Cerebellar cortex (tissue), 1 donor: ENCODE results near the gene BTG4.
A peak's percentile ranks its signal among the peaks of the same experiment; 100 is the strongest.

ENCODE experiments used
- DNase-seq: peaks from one replicate; pipeline ENCODE4 v3.0.0-alpha.2; 2015; ENCODE audit warnings: low spot score

BTG4 gene

DNA sequence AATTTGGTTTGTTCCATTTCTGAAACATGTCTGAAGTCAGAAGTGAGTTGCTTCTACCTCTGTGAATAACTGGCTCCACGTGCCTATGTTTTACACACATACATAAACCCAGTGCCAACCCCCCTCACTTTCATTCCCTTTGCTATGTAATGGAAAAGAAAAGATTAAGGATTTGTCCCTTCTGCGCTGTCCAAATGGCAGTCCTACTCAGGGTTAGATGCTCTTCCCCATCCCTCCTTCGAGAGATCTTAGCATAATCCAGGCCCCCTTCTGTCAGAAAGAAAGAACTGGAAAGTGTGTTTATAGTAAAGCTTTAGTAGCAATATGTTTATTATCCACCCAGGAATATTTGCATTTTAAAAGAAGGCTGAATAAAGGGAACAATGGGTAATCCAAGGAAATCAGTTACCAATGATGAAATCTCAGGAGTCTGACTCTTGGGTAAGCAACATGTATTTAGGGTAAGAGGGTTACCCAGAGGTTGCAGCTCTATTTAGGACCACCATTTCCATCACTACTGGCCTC, 25.2 kb upstream of the BTG4 start:
- no peak for DNase-seq

DNA sequence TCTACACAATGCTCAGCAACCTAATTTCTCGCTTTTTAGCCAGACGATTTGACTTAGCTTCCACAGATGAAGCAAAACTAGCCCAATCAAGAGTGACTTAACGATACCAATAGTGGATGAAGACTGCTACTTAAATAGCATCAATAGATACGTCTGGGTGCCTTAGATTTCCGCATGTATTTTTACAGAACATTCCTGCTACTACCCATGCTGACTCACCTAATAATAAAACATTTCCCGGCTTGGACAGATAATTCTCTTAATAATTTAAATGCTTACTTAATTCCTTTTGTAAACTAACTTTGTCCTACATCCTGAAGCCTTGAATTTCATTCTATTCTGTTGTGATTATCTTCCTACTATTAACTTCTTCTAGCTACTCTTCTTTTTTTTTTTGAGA, 23.1 kb upstream of the BTG4 start:
- no peak for DNase-seq

DNA sequence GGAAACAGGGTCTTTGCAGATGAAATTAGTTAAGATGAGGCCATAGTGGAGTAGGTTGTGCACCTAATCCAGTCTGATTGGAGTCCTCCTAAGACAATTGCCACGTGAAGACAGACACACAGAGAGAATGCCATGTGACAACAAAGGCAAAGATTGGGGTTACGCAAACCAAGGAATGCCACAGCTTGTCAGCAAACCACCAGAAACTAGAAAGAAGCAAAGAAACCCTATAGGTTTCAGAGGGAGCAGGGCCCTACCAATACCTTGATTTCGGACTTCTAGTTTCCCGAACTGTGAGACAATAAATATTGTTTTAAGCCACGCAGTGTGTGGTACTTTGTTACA, 20.2 kb upstream of the BTG4 start:
- peak; percentile 92 for DNase-seq

DNA sequence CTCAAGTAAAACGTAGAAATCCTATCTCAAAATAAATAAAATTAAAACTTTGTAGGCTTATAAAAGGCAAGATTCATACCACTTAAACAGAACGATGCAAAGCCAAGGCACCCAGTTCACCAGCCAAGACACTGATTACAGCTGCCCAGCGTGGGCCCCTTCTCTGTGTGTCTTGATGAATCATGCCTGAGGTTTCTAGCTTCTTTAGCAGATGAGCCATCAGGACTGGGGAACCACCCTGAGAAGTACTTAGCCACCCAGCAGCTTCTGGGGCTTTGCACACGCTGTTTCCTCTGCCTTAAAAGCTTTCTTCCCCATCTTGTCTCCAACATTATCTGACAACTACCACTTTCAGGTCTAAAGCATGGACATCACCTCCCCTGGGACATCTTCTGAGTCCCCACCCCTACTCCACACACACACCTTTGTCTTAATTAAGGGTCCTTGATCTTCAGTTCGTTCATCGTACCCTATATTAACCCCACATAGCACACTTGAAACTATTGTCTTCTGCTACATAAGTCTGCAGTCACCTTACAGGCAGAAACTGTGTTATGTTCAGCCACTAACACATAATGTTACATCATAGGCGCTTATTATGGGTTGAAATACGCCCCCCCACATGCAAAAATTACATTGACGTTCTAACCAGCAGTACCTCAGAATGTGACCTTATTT, 19.6 kb upstream of the BTG4 start:
- peak; percentile 74 for DNase-seq

DNA sequence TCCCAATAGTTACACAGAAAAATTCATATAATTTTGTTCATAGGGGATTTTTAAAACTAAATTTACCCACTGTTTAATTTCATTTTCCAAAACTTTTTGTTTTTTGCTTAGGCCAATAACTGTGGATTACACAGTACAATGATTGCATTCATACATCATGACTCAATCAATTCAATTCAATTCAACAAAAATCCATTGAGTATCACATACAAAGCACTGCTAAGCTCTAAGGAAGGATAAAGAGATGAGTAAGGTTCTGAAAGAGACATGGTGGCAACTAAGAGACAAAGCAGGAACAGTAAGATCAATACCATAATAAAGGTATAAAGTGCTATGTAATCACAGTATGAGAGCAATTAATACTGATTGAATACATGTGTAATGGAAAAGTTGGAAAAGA, 18.9 kb upstream of the BTG4 start:
- DNase-seq = no peak

DNA sequence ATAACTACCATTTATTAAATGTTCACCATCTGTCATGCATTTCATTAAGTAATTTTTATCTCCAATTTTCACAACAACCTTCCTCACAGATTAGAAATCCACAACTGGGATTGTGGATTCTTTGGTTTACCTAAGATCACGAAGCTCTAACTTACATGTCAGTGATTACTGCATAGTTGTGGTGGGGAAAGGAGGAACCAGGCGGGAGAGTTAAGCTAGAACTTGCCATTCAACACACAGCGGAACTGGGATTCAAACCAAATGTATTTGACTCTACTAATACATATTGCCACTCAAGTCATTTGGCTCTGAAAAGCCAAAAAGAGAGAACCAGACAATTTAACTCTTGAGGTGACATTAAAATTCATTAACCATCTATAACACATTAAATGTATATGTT, 17.9 kb upstream of the BTG4 start:
- peak; percentile 57 for DNase-seq

DNA sequence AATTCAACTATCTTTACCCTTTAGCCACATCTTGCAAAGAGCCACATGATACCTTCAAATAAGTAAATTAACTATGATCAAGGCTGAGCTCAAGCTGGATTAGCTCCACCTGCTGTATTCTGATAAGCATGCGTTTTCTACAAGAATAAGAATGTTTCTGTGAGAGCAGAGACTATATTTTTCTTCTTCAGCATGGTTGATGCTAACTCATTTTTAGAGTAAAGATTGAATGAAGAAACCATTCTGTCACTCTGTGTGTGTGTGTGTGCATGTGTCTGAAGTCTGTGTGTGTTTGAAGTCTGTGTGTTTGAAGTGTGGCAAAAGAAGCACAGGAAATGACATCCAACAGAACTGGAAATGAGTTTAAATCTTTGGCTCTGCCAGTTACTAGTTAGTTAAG, 16.4 kb upstream of the BTG4 start:
- DNase-seq = no peak

DNA sequence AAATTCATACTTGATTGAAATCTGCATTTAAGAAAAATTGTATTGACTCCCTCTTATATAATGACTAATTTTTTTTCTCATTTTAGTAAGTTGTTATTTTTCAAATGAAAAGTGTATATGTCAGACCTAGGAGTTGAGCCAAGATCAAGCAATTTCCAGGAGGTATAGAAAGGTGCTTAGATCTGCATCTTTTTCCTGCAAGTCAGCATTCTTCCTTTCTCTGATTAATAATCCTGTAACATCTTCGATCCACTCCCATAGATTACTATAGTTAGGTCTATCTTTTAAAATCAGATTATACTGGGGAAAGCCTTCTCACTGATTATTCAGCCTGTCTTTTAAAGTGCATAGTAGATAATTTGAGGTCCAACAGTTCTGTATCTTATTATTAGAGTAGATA, 15.1 kb upstream of the BTG4 start:
- no peak for DNase-seq

DNA sequence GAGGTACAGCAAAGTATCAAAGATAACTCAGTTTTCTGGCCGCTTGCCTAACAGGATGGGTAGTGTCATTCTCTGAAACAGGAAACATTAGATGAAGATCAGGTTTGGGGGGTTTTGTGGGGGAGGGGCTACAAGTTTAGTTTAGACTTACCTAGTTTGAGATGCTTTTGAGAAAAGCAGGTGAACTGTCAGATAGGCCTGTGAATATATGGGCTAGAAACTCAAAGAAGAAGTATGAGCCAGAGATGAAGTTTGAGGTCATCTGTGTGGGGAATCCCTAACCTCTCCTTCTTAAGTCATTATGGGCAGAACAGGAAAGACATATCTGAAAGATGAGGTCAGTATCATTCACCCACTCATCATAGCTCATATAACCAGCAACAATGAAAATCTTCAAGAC, 14.3 kb upstream of the BTG4 start:
- DNase-seq = no peak

DNA sequence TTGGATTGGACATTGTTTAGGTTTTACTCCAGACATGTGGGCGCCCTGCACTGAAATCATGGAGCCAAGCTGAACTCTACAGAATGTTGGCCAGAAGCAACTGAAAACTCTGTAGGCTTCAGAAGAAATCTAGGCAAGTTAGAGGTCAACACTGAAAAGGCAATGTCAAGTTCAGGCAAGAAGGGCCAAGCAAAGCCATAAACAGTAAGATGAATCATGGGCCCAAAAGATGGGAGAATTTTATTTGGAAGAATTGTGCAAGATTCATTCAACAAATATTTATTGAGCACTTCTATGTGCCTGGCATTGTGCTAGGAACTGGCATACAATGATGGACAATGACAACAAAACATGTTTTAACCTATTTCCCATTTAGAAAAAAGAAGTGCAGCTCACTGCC, 13.3 kb upstream of the BTG4 start:
- no peak for DNase-seq

DNA sequence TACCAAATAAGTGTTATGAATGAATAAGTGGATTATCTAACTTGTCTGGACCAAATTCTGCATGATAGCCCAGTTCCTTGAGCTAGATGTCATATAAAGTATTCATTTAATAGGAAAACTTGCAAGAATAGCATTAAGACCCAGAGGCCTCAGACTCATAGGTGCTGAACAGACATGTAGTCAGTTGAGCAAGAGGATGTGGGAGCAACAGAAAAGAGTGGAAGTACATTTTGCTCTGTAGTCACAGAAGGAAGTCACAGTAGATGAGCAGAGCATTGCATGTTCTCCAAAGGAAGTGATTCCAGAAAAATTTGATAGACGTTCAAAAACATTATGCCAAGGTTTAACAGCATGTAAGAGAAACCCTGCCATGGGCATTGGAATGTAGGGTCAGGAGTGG, 11.9 kb upstream of the BTG4 start:
- DNase-seq = no peak

DNA sequence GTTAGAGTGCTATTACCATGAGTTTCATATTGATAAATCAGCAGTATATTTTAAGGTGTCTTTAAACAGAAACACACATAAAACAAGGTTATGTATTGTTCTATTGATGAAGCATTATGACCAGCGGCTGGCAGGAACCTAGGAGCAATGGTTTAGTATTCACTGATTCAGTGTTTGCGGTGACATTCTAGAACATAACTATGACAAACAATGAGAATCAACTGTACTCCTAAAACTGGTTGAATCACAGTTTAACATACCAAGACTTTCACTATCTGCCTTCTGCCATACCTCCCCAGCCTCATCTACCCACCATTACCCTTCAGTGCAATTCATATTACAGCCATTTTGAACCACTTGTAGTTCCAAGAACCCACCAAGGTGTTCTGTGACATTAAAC, 11.2 kb upstream of the BTG4 start:
- no peak for DNase-seq

DNA sequence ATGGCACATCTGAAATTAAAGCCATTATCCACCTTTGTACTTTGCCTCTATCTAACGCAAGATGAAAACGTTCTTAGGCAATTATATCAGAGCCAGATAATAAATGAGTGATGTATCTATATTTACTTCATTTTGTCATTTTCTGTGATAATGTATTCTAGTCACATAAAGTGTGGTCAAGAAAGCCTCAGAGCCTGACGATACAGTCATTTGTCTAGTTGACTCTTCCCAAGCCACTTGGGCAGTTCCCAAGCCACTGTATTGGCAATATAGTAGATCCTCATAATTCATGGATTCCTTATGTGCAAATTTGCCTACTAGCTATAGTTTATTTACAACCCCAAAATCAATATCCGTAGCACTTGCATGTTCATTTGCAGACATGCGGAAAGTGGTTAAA, 10.2 kb upstream of the BTG4 start:
- DNase-seq = no peak

DNA sequence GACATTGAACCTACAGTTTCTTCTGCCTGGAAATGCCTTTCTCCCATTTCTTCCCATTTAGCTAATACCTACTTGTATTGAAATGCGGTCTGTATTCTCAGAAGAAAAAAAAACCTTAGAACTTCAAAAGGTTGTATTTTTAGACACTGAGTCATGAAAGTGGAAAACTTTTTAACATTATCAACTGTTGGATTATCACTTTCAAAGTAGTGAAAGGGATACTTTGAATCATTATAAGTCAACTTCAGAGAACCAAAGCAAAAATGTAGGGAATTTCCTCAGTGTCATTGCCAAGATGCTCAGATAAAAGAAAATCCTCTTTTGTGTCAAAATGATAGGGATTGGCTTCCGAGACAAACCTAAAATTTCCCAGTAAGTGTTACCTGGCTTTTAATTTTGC, 8.9 kb upstream of the BTG4 start:
- DNase-seq = no peak

DNA sequence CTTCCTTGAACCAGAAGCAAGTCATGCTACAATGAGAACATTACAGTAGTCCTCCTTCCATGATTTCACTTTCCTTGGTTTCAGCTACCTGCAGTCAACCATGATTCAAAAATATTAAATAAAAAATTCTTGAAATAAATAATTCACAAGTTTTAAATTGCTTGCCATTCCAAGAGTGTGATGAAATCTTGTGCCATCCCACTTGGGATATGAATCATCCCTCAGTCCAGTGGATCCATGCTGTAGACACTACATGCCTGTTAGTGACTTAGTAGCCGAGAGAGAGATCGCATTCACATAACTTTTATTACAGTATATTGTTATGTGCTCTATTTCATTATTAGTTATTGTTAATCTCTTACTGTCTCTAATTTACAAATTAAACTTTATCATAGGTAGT, 8.4 kb upstream of the BTG4 start:
- DNase-seq = no peak

DNA sequence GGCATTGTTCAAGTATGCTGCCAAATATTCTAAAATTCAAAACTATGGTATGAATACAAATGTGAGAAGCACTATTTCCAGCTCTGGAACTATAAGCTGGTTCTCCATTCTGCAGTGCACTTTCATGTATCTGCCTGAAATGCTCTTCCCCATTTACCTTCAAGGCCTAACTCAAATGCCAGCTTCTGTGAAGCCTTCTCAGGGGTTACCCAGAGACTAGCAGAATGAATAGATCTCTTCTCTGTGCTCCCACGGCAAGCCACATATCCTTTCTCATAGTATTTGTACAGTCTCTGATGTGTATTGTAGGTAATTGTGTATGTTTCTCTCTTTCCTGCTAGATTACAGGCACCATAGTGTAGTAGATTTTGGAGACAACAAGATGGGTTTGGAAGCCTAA, 6.5 kb upstream of the BTG4 start:
- no peak for DNase-seq

DNA sequence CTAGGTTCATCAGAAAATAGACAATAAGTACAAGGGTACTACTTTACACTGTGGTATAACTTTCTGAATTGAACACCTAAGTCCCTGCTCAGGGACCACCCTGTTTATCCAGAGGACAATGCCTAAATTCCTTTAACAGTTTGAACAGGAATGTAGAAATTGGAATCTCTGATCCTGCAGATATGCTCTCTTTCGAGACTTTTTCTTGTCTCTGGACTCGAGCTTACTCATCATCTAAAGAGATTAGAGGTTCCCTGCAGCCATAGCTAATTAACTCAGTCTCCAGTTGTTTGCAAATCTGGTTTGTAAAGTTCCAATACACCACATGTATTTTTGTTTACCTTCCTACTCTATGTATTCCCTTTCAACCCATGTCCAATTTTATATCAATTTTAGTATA, 3.4 kb upstream of the BTG4 start:
- no peak for DNase-seq

DNA sequence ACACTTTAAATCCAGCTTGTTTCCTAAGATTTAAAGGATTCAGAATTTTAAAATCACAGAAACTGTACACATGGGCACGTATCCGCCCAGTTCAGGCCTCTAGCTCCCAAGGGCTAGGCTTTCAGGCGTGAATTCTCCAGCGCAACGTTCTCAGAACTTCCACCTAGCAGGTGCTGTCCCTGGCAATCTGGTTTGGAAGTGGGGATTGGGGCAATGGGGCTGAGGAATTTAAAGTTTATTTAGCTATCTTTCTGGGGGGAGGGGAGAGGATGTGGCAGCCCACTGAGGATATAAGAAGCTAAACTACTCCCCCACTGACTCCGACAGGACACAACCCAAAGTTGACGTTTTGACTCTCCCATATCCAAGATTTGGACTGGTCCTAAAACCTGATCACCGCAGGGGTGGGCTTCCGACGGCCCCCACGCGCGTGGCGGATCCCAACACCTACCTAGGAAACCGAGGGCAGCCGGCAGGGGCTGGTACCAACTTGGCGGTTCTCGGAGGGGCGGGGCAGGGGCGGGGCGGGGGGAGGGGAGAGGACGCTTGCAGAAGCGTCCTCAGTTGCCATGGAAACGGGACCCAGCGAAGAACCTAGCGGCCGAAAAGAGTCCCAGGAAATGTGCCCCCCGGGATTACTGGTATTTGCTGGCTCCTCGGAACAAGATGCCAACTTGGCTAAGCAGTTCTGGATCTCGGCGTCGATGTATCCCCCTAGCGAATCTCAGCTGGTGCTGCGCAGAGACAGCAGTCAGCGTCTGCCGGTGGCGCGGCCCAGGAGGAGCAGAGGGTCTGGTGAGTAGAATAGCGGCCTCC, 2.2 kb upstream of the BTG4 start, which contains the start of gene HOATZ:
TSS of gene HOATZ (plus strand) at position 563 of the 816 bp plus-strand sequence. CDS start at position 570, 7 bp downstream.
- DNase-seq = no peak

DNA sequence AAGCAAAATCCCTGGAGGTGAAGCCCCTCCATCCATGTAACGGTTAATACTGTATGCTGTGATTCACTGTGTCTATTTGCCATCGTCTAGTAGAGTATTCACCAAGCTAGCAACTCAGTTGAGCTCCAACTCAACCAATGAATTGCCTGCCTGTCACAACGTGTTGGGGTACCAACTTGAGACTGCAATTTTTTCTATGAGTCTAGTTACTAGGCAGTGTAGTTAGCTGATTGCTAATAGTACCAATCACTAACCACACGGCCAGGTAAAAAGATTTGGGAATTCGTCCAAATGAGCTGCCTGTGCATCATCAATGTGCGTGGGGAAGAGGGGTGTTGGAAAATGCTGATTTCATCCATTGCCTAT, 1.0 kb upstream of the BTG4 start:
- no peak for DNase-seq

DNA sequence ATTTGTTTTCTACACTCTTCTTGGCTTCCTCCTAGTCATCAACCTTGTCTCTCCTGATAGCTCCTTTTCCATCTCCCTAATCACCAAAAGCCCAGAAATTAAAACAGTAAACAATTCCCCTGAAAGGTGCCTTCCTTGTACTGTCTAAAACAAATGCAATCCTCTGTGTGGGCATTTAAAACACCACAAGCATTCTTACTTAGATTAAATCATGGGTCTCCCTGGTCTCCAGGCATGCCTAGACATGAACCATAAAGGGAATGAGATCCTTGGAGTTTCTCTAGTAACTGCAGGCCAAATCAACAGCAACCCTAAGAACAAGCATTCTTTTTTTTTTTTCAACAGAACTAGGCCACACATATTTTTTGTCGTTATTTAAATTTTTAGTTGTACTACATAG, 1.9 kb downstream of the BTG4 start:
- peak; percentile 45 for DNase-seq

DNA sequence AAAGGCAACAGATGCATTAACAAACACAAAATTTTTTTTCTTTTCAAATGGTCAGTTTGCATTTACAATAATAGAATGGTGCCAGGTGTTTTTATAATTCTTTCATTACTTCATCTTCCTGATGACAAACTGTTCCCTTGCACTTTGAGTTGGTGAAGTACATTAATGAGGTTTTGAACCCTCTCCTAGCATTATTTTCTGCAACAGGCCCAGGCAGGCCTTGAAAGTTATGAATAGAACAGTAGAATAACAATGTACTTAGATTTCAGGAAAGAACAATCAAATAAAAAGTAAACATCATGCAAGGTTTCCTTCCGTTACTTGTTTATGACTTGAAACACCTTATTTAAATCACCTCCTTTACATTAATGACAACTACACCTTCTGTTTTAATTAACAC, 9.6 kb downstream of the BTG4 start:
- DNase-seq = no peak

DNA sequence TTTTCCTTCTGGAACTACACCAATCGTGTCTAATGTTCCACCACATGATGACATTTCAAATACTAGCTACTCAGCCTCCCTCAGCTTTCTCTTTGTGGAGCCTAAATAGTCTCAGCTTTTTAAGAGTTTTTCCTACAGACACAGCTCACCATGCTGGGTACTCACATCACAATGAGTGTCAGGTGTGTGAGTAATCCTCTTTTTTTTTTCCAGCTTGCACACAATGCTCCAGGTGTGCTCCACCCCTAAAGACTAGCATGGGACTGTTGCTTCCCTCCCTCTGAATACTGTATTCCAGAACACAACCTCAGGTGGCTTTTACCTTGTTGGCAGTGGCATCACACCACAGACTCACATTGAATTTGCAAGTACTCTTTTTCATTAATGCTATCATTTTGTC, 11.7 kb downstream of the BTG4 start:
- no peak for DNase-seq

DNA sequence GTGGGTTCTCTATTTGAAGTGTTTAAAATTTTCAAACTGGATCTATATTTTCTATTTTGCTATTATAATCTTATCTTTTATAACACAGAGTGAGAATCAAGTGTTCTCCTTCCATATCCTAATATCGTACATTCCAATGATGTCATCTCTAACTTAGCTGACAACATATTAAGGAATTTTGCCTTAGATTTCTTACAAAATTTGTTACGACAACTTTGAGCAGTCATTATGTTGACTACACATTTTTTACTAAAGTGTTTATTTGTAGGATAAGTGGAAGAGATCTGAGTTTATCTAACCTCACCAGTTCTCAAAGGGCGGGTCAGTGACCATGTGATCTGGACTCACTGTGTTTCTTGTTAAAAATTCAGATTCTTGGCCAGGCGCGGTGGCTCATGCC, 12.7 kb downstream of the BTG4 start:
- DNase-seq = no peak

DNA sequence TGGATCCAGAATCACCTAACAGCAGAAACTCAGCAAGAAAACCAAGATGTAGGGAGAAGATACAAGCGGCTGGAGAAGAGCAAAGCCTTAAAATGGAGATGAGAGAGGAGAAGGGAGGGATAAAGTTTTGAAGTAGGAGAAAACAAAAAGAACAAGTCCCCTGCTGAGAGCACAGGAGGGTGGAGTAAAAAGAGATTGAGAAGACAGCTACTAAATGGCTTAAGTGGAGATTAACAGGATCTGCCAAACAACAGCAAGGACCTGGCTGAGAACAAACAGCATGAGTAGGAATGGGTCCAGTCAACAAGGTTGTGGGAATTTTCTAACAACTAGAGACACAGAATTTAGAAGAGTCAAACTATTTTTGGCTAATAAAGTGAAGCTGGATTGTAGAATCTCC, 18.1 kb downstream of the BTG4 start:
- DNase-seq = no peak
